GM19372 (cell line): Measurements from ENCODE around the gene FMNL2.
A peak's percentile ranks its signal among the peaks of the same experiment; 100 is the strongest.

Source experiments
- ATAC-seq: cut with Tn5 transposase; IDR thresholded peaks from one replicate; pipeline ENCODE4 v1.9.1; 2021; ENCODE audit warnings: mild to moderate bottlenecking, low read depth, moderate library complexity; ENCODE audit not compliant: unreplicated experiment

Gene FMNL2

DNA sequence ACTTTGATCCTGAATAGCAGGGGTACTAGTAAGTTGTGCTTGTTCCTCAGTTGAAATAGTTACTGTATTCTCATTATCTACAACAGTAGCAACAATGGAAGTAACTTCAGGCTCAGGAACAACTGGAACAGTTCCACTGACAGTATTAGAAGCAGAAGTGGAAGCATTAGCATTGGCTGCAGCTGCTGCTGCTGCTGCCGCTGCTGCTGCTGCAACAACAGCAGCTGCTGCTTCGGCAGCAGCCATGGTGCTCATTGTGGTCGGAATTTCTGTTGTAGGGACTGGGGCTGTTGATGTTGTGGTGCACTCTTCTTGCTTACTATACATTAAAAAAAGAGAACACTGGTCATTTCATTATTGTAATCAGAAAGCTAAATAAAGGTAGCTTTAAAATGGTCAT is 341.5 kb downstream of the FMNL2 start:
- ATAC-seq, result no peak

GRCh38 chr2:152678808-152679207 is 343.8 kb downstream of the FMNL2 start:
- ATAC-seq, result no peak

GRCh38 chr2:152682663-152683062 is 347.7 kb downstream of the FMNL2 start:
- ATAC-seq, result no peak

GRCh38 chr2:152683400-152683799 is 348.4 kb downstream of the FMNL2 start:
- ATAC-seq, result no peak

DNA sequence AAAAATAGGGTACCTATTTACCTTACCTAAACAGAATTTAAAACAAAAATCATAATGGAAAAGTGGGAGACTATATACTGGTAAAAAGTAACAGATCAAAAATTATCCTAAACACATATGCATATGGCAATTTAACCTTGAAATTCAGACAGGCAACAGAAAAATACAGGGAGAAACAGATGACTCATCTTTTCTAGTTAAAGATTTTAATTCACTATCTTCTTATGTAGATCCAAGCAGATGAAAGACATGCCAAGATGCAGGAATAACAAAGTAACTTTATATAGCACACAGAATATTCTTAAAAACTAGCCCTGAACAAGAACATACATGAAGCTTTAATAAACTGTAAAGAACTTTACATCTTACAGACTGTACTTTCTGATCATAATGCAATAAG is 351.3 kb downstream of the FMNL2 start:
- no peak for ATAC-seq

DNA sequence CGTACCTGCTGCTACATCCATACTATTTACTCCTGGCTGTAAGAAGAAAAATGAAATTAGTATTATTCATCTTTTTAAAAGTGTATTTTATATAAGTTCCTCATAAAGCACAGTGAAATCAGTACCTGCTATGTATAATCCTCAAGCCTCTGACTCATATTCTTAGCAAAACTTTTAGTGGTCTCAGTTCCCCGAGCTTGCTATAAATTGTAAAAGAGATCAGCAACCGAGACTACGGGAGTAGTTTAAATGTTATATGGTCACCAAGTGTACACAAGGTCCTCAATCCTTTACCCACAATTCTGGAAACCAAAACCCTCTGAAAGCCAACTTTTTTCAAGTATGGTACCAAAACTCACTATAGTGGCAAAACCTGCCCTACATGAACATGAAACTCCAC is 358.1 kb downstream of the FMNL2 start:
- ATAC-seq, result peak; percentile 71

DNA sequence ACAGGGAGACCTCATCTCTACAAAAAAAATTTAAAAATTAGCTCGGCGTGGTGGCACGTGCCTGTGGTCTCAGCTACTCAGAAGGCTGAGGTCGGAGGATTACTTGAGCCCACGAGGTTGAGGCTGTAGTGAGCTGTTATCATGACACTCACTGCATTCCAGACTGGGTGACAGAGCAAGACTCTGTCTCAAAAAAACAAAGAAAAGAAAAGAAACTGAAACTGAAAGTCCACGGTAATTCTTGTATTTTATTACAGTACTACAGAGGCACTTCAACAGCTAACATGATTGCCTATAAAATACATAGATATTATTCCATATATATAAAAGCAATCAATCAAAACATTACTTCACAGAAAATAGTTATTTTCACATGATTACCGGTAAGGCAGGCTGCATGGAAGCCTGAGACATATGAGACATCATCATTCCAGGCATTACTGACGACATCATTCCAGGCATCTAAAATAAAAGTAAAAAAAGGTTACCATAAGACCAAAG is 359.2 kb downstream of the FMNL2 start:
- peak; percentile 54 for ATAC-seq

DNA sequence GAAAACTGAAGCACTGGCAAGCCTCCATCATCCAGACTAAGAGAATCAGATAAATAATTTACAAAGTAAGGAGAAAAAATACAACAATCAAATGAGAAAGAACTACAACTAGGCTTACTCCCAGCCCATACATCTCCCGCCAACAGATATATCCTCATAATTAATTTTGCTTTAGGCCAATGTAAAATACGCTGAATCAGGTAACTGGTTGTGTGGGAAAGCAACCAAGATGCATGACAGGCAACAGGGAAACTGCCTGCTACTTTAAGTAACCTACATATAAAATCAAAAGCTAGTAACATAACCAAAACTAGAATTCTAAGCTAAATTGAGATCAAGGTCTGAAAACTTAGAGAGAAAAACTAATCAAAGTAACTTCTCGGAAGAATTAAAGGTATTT is 360.8 kb downstream of the FMNL2 start:
- no peak for ATAC-seq

DNA sequence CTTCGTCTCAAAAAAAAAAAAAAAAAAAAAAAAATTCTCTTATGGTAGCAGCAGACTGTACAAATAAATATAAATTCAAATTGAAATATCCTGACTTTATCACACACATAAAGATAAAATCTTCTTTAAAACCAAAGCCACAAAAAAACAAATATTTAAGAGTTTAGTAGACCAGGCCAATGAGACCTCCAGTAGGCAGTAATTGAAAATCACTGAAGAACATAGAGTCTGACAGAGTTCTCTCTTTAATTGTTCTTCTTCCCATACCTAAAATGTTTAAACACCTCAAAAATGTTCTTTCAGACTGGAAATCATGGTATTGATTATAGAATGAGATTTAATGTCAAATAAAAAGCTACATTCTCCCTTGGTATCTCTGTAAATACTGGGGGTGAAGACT is 361.5 kb downstream of the FMNL2 start:
- ATAC-seq, result no peak
